Activated CD4-positive, alpha-beta T cell treated with anti-CD3 and anti-CD28 coated beads, Interleukin-2, amount 50 U/mL, for 4 hours (primary cell): ENCODE data around the gene PKP1.
"Not testable (repeated sequence)": the region's sequence is repeated elsewhere in the genome, so short reads cannot be mapped to it uniquely, and the experiment has no call there.

ENCODE experiments used
- DNase-seq, 2 experiments: peaks; one replicate each; pipeline ENCODE4 v3.0.0-alpha.2; 2020

PKP1 gene, protein sequence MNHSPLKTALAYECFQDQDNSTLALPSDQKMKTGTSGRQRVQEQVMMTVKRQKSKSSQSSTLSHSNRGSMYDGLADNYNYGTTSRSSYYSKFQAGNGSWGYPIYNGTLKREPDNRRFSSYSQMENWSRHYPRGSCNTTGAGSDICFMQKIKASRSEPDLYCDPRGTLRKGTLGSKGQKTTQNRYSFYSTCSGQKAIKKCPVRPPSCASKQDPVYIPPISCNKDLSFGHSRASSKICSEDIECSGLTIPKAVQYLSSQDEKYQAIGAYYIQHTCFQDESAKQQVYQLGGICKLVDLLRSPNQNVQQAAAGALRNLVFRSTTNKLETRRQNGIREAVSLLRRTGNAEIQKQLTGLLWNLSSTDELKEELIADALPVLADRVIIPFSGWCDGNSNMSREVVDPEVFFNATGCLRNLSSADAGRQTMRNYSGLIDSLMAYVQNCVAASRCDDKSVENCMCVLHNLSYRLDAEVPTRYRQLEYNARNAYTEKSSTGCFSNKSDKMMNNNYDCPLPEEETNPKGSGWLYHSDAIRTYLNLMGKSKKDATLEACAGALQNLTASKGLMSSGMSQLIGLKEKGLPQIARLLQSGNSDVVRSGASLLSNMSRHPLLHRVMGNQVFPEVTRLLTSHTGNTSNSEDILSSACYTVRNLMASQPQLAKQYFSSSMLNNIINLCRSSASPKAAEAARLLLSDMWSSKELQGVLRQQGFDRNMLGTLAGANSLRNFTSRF

GRCh38 chr1:201282931-201283829 is at the start of gene PKP1:
Gene PKP1, plus strand, starts transcription at chr1:201283506. Its CDS starts 197 bp downstream, at chr1:201283703.
- DNase-seq = no peak

DNA sequence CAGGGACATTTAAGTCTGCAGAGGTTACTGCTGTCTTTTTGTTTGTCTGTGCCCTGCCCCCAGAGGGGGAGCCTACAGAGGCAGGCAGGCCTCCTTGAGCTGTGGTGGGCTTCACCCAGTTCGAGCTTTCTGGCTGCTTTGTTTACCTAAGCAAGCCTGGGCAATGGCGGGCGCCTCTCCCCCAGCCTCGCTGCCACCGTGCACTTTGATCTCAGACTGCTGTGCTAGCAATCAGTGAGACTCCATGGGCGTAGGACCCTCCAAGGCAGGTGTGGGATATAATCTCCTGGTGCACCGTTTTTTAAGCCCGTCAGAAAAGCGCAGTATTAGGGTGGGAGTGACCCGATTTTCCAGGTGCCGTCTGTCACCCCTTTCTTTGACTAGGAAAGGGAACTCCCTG is 43.7 kb upstream of the PKP1 start:
- not testable (repeated sequence) for DNase-seq

- DNase-seq = no peak
Measured at GRCh38 chr1:201240171-201240570, 43.1 kb upstream of the PKP1 start.

- no peak for DNase-seq
Measured at GRCh38 chr1:201241736-201242135, 41.6 kb upstream of the PKP1 start.

GRCh38 chr1:201245082-201245481 is 38.2 kb upstream of the PKP1 start:
- DNase-seq = no peak

GRCh38 chr1:201248721-201249559 is 34.4 kb upstream of the PKP1 start:
- DNase-seq = no peak

- DNase-seq = no peak
Measured at GRCh38 chr1:201250326-201251011, 32.8 kb upstream of the PKP1 start.

DNA sequence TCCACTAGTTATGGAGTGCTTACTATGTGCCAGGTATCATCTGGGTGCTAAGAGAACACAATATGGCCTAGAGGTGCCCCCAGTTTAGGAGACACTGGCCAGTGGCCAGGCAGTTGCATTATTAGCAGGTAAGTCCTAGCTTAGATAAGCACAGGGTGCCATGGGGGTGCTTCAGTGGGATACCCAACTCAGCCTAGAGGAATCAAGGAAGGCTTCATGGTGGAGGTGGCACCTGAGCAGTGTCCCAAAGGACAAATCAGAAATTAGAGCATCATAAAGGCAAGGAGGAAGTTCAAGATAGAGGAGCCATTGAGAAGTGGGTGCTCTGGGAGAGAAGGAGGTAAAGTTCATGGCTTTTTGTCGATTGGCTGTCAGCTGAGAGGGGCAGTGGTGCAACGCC is 31.9 kb upstream of the PKP1 start:
- DNase-seq = no peak

DNA sequence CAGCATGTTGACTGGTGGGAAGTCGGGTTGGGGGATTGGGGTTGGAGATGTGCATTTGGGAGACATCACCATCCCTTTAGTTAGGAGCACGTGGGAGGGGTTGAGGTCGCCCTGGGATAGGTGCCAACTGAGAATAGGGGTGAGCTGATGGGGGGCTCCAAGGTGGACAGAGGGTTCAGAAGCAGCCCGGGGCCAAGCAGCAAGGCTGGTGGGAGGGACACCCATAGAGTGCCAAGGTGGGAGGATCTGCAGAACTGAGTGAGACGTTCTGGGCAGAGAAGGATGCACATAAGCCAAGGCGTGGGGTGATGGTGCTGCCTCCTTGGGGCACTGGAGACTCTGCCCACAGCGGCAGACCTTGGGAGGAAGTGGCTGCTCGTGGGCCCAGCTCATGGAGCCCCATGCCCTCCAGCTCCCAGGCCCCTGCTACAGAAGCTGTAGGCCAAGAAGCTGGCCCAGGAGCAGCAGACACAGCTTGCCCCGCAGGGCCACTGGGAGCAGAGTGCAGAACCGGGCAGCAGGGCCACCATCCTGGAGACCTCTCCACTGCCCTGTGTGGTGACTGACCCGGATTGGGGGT is 31.4 kb upstream of the PKP1 start:
- DNase-seq = no peak

- no peak for DNase-seq
Measured at GRCh38 chr1:201252944-201253371, 30.3 kb upstream of the PKP1 start.

DNA sequence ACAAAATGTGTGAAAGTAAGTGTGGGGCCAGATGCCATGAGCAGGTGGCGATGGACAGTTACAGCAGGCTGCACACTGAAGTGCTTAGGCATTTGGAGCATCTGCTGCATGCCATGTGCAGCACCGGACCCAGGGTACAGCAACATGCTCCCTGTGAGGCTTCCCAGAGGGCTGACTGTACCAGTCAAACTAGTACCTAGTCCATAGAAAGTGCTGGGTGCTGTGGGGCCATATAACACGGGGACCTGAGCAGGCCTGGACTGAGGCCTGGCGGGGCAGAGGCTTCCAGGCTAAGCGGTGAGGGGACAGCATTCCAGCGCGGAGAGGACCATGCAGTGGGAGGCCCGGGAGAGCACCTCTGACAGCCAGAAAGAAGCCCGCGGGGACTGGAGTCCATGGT is 29.9 kb upstream of the PKP1 start:
- no peak for DNase-seq

DNA sequence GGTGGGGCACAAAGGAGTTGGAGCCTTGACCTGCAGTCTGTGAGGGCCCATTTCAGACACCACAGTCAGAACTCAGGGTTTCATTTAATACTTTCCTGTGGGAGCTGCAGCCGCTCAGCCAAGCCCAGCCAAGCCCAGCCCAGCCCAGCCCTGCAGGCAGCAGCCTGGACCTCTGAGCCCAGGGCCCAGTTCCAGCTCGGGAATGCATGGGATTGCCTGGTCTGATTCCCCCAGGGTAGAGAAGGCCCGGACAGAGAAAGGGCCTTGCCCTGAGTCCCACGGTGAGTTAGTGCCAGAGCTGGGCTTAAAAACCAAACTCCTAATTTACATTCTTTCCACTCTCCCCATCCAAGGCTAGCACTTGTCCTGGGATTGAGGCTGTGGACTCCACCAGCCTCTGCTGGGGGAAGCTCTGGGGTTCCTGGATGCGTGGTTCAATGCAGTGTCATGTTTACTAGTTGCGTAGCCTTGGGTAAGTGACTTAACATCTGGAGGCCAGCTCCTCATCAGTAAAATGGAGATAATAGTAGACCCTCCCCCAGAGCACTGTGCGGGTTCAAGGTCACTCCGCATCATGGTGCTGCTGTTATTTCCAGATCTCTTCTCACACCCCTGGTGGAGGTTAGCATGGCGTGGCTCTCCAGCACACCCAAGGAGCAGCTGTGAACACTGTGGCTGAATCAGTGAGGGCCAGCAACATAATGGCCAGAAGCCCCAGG is 29.2 kb upstream of the PKP1 start:
- DNase-seq = no peak

GRCh38 chr1:201254625-201255478 is 28.5 kb upstream of the PKP1 start:
- DNase-seq = peak; percentile 47 to 56

GRCh38 chr1:201255479-201256362 is 27.6 kb upstream of the PKP1 start:
- no peak for DNase-seq

- not testable (repeated sequence) for DNase-seq
Measured at GRCh38 chr1:201258132-201258531, 25.2 kb upstream of the PKP1 start.

- DNase-seq = no peak
Measured at GRCh38 chr1:201258763-201259230, 24.5 kb upstream of the PKP1 start.

DNA sequence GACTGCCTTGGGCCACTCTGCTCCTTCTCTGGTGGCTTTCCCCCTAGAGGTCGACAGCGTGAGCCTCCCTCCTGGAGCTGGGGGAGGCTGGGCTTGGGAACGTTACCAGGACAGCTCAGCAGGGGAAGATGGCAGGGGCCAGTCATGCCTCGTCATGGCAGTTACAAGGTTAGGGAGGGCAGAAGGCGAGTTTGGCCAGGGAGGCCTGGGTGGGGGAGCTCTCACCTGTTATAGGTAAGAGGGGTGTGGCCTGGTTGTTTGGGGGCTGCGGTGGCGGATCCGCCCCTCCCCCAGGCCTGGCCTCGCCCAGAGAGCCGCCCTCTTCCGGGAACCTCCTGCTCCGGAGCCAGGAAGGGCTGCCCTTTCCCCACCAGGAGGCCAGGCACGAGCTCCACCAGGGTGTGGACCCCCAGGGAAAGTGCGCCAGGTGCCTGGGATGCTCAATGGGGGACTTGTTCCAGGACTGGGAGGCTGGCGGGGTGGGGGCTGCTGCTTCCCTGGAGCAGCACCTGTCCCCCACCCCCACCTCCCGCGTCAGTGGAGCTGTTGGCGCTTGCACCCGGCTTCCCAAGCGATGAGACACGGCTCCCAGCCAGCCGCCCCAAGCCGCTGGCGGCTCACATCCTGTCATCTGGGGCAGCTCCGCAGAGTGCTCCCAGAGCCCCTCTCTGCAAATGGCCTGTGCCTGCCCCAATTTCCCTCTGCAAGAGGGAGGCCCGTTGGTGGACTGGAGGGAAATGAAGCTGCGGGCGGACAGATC is 23.6 kb upstream of the PKP1 start:
- no peak for DNase-seq

GRCh38 chr1:201260236-201260590 is 23.1 kb upstream of the PKP1 start:
- no peak for DNase-seq
